ENCODE data around the gene WNT7A. TPM values are rescaled to one million over a fixed set of nuclear protein-coding genes. Genes with fewer than 3 reads are reported as not detected.

The WNT7A gene
- total RNA-seq, 1 donor from 2014 or later: not detected

DNA sequence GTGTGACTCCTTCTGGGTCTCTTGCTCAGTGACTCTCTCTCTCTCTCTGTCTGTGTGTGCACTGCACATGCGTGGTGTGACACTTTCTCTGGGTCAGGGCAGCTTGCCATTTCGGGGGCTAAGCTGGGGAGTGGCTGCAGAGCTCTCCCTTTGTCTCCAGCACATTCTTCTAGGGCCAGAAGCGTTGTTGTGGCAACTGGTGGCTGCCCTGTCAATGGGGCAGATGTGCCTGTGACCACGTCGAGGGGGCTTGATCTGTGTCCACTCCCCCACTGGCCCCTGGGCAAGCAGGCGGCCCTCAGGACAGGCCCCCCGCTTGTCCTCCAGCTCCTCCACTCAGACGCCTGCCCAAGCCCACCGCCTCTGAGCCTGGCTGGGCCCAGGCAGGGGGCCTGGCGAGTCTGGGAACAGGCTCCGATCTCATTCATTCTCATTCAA, 67.8 kb downstream of the WNT7A start:
- Mint-ChIP-seq H3K9me3 (ENCODE audit: unreplicated experiment) (peaks cover 20% of the 10 kb centered on the region), H3K27me3 (ENCODE audit: unreplicated experiment) (peaks cover 8% of the 10 kb centered on the region), H3K4me3 (ENCODE audit: unreplicated experiment) (no peak overlapping the region), H3K4me1 (ENCODE audit: low read depth, unreplicated experiment) (no peaks in the 10 kb centered on the region), H3K27ac (ENCODE audit: unreplicated experiment) (no peak overlapping the region), H3K36me3 (ENCODE audit: unreplicated experiment) (peaks cover 25% of the 10 kb centered on the region)
- TF ChIP-seq, protein P1, sequence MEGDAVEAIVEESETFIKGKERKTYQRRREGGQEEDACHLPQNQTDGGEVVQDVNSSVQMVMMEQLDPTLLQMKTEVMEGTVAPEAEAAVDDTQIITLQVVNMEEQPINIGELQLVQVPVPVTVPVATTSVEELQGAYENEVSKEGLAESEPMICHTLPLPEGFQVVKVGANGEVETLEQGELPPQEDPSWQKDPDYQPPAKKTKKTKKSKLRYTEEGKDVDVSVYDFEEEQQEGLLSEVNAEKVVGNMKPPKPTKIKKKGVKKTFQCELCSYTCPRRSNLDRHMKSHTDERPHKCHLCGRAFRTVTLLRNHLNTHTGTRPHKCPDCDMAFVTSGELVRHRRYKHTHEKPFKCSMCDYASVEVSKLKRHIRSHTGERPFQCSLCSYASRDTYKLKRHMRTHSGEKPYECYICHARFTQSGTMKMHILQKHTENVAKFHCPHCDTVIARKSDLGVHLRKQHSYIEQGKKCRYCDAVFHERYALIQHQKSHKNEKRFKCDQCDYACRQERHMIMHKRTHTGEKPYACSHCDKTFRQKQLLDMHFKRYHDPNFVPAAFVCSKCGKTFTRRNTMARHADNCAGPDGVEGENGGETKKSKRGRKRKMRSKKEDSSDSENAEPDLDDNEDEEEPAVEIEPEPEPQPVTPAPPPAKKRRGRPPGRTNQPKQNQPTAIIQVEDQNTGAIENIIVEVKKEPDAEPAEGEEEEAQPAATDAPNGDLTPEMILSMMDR (IDR thresholded peaks at IDR 0.05; ENCODE audit: partially characterized antibody, unreplicated experiment): no peak
- no peak for DNase-seq

DNA sequence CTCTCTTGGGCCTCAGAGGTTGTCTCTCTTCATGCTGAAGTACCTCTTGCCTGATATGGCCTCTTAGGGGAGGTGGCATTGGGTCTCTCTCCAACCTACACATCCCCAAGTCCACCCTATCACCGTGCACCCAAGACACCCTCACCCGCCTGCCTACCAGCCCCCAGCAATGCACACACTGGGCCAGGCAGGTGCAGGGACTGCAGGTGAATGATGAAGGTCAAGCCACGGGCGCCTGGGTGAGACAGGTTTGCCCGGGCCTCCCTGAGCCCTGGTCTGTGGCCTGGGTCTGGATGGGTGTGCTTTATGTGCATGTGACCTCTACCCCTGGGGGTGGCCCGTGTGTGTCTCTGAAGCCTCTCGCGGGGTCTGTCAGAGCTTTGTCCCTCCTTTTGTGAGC, 68.3 kb downstream of the WNT7A start:
- Mint-ChIP-seq H3K27me3 (ENCODE audit: unreplicated experiment) (peaks cover 7% of the 10 kb centered on the region), H3K4me3 (ENCODE audit: unreplicated experiment) (no peak overlapping the region), H3K36me3 (ENCODE audit: unreplicated experiment) (peaks cover 21% of the 10 kb centered on the region), H3K9me3 (ENCODE audit: unreplicated experiment) (peaks cover 19% of the 10 kb centered on the region), H3K27ac (ENCODE audit: unreplicated experiment) (no peak overlapping the region), H3K4me1 (ENCODE audit: low read depth, unreplicated experiment) (no peaks in the 10 kb centered on the region)
- no peak for DNase-seq
- TF ChIP-seq, protein P1 (IDR thresholded peaks at IDR 0.05; ENCODE audit: partially characterized antibody, unreplicated experiment): no peak

DNA sequence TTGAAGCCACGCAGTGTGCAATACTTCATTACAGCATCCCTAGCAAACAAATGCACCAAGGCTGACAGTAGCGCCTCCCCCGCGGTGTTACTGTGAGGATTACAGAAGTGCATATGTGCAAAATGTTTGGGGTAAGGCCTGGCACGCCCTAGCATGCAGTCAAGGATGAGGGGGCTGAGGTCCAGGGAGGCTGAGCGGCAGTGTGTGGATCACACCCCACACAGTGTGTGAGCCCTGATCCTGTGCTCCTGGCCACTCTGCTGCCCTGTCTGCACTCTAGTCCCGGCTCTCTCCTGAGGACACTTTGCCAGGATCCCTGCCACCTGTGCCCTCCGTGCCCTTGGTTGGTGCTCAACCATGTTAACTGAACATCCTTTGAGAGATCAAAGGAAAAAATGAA, 71.3 kb downstream of the WNT7A start:
- peaks cover 3% of the 10 kb centered on the region for H3K9me3 Mint-ChIP-seq (ENCODE audit: unreplicated experiment)
- no peak for DNase-seq
- H3K36me3 Mint-ChIP-seq (ENCODE audit: unreplicated experiment): peaks cover 6% of the 10 kb centered on the region
- TF ChIP-seq, protein P1 (IDR thresholded peaks at IDR 0.05; ENCODE audit: partially characterized antibody, unreplicated experiment): no peak
- no peaks in the 10 kb centered on the region for H3K27me3 Mint-ChIP-seq (ENCODE audit: unreplicated experiment)
- no peaks in the 10 kb centered on the region for H3K4me1 Mint-ChIP-seq (ENCODE audit: low read depth, unreplicated experiment)
- no peak overlapping the region for H3K27ac Mint-ChIP-seq (ENCODE audit: unreplicated experiment)
- H3K4me3 Mint-ChIP-seq (ENCODE audit: unreplicated experiment): no peak overlapping the region

DNA sequence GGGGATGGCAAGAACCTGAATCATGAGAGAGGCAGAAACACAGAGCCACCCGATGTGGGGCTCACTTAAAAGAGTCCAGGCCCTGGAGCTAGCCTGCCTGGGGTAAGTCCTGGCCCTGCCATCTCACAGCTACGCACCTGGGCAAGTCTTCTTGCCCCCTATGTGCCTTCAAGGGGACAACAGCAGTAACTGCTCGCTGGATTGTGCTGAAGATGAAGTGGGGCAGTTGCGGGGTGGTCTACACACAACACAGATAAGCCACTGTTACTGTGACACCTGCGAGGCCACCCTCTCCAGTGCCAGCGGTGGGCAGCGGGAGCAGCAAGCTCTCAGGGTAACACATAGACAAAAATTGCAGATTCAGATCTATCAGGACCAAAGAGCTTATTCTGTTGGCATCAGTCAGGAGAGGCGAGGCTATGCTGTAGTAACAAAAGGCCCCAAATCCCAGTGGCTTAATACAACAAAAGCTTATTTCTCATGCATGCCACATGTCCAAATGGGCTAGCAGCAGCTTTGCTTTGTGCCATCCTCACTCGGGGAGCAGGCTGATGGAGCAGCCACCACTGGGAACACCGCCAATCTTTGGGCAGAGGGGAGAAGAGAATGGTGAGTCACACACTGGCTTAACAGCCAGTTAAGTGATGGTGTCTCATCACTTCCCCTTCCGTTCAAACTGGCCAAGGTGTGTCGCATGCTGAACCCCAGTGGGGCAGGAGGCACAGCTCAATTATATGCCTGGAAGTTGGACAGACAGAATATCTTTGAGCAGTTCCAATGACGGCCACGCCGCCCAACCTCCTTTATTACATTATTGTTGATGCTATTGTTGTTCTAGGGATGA, 78.3 kb downstream of the WNT7A start:
- TF ChIP-seq, protein P1 (IDR thresholded peaks at IDR 0.05; ENCODE audit: partially characterized antibody, unreplicated experiment): no peak
- Mint-ChIP-seq H3K4me3 (ENCODE audit: unreplicated experiment) (no peak overlapping the region), H3K4me1 (ENCODE audit: low read depth, unreplicated experiment) (no peaks in the 10 kb centered on the region), H3K27ac (ENCODE audit: unreplicated experiment) (no peak overlapping the region), H3K36me3 (ENCODE audit: unreplicated experiment) (no peaks in the 10 kb centered on the region), H3K9me3 (ENCODE audit: unreplicated experiment) (no peaks in the 10 kb centered on the region), H3K27me3 (ENCODE audit: unreplicated experiment) (peaks cover 3% of the 10 kb centered on the region)
- no peak for DNase-seq

DNA sequence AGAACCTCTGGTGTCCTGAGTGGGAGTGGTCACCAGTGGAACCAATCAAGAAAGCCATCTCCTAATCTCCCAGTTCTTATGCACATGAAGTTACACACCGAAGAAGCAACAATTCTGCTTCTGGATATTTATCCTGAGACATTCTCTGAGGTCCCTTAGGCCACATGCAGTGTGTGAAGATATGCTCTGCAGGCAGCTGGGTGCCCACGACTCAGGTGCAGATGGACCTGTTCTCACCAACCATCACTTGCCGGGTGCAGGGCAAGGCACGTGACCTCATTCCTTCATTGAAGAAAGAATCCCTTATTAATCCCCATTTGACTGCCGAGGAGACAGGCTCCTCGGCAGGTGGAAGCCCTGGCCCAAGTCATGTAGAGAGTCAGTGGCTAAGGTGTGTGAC, 79.8 kb downstream of the WNT7A start:
- H3K36me3 Mint-ChIP-seq (ENCODE audit: unreplicated experiment): no peaks in the 10 kb centered on the region
- TF ChIP-seq, protein P1 (IDR thresholded peaks at IDR 0.05; ENCODE audit: partially characterized antibody, unreplicated experiment): no peak
- H3K9me3 Mint-ChIP-seq (ENCODE audit: unreplicated experiment): no peaks in the 10 kb centered on the region
- no peak overlapping the region for H3K27ac Mint-ChIP-seq (ENCODE audit: unreplicated experiment)
- no peak for DNase-seq
- no peak overlapping the region for H3K4me3 Mint-ChIP-seq (ENCODE audit: unreplicated experiment)
- no peaks in the 10 kb centered on the region for H3K4me1 Mint-ChIP-seq (ENCODE audit: low read depth, unreplicated experiment)
- peaks cover 4% of the 10 kb centered on the region for H3K27me3 Mint-ChIP-seq (ENCODE audit: unreplicated experiment)
